ENCODE results near the gene NXN. TPM values are rescaled to one million over a fixed set of nuclear protein-coding genes. Genes with fewer than 3 reads are reported as not detected.
"Not testable (repeated sequence)": the region's sequence is repeated elsewhere in the genome, so short reads cannot be mapped to it uniquely, and the experiment has no call there.

NXN gene
- total RNA-seq, 1 experiment from 2014 or later = 47.1 TPM

DNA sequence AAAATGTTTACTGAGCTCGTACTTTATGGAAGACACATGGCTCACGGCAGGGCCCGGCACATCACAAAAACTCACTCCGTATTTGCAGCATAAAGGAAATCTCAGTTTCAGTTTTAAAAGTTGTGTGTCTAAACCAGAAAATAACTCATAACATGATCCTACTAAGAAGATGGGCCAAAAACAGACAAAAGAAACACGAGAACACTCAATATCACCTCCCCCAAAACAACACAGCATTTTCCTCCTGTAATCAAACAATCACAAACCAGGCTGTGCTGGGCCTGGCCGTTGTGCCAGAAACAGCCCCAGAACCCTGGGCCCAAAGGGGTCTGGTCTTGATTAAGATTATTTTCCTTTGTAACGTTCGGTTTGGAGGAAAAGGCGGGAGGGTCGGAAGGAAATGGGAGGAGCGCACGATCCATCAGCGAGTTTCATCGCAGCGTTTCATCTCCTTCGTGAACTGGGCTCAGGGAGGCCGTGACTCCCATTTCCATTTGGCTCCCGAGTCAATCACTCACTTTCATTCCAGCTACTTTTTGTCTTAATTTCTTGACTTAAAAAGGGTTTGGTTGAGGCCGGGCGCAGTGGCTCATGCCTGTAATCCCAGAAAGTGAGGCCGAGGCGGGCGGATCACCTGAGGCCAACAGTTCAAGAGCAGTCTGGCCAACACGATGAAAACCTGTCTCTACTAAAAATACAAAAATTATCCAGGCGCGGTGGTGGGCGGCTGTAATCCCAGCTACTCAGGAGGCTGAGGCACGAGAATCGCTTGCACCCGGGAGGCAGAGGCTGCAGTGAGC lies 61.4 kb downstream of the NXN start:
- no peak for DNase-seq (ENCODE audit: low spot score)

DNA sequence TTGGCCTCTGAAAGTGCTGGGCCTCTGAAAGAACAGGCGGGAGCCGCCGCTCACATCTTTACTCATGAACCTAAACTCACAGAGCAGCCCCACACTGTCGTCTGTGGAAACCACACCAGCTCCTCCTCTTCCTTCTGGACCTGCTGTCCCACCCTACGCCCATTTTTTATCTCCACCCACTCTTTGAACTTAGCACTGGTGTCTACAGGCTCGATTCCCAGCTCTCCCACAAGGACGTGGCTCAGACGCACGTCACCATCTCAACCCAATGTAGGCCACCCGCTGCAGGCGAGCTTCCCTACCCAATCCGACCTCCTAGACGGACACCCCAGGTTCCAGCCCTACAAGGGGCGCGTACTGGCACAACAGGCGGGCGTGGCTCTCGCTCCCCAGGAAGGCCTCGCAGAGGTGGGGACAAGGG lies 62.2 kb downstream of the NXN start:
- DNase-seq (ENCODE audit: low spot score) = no peak

DNA sequence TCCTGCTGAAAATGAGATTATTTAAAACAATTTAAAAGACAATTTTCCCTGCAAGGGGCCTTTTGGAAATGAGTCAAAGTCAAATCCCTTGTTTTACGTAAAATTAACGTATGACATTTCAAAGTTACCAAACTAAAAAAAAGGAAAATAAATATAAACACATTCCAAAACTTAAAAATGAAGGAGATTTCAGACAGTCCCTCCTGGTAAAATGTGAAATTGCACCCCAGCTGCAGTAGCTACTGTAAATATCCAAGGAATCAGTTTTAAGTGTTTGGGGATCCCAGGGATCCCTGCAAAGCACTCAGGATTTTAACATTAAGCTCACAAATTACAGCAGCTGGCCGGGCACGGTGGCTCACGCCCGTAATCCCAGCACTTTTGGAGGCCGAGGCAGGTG lies 63.3 kb downstream of the NXN start:
- no peak for DNase-seq (ENCODE audit: low spot score)

DNA sequence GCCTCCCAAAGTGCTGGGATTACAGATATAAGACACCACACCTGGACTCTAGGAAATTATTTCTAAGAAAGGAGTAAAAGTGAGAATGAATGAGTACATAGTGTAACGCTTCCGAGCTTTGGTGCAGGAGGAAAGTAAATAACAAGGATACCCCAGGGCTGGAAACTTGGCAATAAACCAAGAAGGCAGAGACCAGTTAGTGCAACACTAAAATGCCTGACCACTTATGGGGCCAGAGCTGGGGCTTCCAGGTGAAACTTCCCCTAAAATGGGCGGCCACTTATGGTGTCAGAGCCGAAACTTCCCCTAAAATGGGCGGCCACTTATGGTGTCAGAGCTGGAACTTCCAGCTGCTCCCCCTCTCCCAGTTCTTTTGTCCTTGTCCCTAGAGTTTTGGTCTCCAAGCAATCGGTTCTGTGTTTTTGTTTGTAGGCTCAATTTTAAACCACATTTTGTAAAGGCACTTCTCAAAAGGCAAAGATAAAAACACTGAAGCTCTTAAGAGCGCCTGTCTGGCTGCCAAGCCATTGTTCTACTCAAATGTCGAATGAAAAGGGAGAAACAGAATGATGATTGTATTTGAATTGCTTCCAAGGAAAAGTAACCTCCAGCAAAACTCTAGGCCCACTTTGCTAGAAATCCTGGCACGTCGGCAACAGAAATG lies 63.9 kb downstream of the NXN start:
- no peak for DNase-seq (ENCODE audit: low spot score)

DNA sequence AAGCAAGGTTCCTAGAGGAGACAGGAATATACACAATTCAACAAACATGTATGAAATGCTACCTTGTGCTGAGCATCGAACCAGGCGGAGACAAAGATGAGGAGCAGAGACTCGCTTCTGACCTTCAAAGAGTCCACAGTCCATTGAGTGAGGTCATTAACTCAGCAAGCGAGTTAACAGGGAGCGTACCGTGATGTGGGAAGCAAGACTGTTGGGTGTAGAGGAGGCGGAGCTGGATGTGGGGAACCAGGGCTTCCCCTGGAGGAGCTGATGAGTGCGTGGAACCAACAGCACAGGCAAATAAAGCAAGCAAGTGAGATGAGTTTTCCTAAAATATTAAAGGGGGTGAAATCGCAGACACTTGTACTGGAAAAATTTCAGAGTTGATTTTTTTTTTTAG lies 65.0 kb downstream of the NXN start:
- no peak for DNase-seq (ENCODE audit: low spot score)

DNA sequence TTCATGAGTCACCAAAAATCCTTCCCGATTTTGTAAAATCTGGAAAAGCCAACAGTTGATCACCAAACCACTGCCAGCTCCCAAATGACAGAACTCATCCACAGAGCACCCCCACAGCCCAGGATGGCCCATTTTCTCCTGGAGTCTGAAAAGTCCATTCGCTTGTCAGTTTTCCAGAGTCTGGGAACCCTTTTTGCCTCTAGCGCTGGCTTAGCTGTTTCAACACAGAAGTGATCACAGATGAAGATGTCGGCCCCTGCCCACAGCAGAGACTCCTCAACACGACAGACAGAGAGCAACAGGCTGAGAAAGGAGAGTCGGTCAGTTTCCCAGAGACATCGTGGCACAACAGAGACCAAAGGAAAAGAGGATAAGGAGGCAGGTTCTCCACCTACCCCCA lies 66.4 kb downstream of the NXN start:
- no peak for DNase-seq (ENCODE audit: low spot score)

DNA sequence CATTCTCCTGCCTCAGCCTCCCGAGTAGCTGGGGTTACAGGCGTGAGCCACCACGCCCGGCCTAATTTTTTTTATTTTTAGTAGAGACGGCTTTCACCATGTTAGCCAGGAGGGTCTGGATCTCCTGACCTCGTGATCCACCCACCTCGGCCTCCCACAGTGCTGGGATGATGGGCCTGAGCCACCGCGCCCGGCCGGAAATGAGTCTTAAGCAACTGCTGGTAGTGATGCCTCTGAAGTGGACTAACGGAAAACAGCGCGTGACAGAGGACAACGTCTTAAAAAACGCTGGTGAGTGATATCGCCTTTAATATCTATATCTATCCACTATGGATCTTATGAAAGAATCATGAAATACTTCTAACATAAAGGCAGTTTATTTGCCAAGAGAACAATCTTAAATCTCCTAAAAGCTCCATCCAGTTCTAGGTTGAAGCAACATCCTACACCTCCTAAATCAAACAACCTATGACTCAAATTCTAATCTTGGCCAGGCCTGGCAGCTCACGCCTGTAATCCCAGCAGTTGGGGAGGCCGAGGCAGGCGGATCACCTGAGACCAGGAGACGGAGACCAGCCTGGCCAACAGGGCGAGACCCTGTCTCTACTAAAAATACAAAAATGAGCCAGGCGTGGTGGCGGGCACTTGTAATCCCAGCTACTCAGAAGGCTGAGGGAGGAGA lies 69.8 kb downstream of the NXN start:
- DNase-seq (ENCODE audit: low spot score) = no peak

DNA sequence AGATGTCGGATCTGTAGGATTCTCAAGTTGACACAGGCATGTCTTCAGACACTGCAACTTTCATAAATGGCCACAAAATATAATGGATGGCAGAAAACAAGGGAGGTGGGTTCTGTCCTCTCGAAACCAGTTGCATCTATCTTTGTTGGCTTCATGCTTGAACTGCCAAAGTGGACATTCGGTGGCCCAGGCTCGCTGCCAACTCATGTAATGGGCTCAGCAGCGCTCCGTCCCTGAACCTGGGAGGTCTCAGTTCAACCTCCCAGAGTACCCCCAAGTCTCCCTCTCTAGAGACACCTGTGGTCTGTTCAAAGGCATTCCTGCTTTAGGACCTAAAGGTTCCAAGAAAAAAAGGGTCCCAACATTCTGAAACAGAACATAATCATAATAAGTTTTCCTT lies 71.9 kb downstream of the NXN start:
- no peak for DNase-seq (ENCODE audit: low spot score)

DNA sequence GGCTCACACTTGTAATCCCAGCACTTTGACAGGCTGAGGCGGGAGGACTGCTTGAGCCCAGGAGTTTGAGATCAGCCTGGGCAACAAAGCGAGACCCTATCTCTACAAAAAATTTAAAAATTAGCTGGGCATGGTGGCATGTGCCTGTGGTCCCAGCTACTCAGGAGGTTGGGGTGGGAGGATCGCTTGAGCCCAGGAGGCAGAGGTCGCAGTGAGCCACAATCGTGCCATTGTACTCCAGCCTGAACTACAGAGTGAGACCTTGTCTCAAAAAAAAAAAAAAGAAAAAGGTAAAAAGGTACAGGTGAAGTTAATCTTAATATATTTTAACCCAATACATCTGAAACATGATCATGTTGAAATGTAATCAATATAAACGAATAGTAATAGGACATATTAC lies 73.9 kb downstream of the NXN start:
- DNase-seq (ENCODE audit: low spot score) = not testable (repeated sequence)

DNA sequence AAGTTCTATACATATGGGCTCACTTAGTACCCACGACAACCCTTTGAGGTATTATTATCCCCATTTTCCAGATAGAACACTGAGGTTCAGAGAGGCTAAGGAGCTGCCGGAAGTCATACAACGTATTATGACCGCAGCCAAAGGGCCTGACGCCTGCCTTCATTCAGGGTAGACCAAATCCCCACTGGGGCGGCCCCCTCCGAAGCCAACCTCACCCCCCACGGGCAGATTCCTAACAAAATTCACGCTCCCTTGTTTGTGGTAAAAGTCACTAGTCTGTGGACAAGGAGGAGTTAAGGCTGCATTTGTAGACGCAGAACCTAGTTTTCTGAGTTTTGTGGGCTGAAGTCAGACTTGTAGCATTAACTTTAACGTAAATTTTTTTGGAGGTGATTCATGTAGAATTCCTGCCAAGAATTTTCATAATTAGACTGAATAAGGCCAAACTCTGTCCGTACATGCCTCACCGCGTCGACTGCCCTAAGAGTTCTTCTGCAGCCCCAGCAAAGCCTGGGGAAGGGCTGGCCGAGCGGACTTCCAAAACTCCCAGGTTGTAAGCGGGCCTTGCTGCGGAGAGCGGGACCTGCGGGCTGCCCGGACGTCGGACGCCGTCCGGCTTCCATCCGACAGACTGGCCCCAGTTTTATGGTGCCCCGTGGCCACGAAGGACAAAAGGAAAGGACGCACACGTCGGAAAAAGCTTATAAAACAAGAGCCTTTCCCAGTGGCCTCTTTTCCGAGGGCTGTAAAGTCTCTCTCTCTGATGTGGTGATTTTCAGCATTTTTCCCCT lies 75.7 kb downstream of the NXN start:
- peak; percentile 65 for DNase-seq (ENCODE audit: low spot score)

DNA sequence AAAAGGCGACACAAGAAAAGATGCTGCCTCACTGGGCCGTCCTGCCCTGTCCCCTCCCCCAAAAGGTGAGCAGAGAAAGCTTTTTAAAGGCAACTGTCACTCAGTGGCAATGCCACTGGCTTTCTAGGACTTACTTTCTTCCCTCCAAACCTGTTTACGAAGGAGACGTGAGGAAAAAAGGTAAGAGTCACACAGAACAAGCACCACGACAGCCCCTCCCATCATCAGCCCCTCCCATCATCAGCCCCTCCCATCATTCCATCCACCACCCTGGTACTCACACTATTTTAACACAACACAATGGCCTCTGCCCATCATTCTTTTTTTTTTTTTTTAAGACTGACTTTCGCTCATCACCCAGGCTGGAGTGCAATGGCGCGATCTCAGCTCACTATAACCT lies 77.1 kb downstream of the NXN start:
- DNase-seq (ENCODE audit: low spot score) = no peak

DNA sequence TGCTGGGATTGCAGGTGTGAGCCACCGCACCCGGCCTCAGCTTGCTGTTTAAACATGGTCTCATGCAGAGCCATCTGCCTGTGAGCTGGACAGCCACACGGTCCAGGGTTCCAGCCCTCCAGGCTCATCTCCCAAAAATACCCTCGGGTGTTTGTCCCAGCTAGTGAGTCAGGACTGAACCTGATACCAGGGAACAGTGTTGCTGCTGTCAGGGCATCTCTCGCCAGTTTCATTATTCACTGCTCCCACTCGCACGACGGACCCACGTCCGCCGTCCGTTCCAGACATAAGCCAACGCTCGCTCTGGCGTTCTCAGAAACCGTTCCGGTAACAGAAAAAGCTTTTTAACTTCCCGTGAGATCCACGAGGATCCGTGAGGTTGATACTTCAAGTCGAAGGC lies 77.6 kb downstream of the NXN start:
- no peak for DNase-seq (ENCODE audit: low spot score)

DNA sequence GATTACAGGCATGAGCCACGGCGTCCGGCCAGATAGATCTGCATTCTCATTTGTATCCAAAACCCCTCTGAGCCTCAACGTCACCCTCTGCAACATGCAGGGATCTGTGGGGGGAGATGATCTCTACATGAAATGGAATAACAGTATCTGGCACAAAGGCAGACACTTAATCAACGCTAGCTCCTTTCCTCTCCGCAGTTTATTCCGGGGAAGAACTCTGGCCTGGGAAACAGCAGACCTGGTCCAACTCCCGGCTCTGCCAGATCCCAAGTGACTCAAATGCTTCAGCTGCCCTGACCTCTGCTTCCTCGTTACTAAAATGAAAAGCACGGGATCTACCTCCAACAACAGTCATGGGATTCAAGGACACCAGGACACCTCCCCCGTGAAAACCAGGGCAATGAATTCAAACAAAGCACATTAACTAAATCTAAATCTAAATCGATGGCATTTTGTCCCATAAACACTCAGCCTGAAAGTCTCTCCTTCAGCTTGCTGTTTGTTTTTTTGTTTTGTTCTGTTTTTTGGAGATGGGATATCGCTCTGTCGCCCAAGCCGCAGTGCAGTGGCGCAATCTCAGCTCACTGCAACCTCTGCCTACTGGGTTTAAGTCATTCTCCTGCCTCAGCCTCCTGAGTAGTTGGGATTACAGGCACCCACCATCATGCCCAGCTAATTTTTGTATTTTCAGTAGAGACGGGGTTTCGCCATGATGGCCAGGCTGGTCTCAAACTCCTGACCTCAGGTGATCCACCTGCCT lies 78.2 kb downstream of the NXN start:
- no peak for DNase-seq (ENCODE audit: low spot score)

DNA sequence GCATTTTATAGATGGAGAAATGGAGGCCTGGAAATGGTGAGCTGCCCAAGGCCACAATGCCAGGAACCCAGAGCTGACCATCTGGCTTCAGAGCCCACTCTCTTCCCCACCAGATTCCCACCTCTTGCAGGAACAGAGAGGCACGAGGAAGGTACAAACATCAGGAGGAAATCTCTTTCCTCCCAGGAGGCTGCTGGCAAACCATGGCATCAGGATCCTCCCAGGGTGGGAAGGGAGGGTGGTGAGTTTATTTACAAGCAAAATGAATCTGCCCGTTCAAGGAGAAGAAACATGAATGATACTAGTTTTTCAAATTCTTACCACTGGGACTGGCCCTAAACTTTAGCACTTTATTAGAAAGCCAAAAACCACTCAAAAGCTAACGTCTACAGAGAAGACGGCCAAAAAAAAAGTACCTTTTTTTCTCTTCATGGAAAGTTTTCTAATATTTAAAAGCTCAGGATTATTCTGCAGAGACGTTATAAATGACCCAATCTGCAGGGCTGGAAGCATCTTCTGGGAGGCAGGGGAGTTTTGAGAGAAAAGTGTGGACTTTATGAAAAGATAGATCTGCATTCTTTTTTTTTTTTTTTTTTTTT lies 79.1 kb downstream of the NXN start:
- no peak for DNase-seq (ENCODE audit: low spot score)

DNA sequence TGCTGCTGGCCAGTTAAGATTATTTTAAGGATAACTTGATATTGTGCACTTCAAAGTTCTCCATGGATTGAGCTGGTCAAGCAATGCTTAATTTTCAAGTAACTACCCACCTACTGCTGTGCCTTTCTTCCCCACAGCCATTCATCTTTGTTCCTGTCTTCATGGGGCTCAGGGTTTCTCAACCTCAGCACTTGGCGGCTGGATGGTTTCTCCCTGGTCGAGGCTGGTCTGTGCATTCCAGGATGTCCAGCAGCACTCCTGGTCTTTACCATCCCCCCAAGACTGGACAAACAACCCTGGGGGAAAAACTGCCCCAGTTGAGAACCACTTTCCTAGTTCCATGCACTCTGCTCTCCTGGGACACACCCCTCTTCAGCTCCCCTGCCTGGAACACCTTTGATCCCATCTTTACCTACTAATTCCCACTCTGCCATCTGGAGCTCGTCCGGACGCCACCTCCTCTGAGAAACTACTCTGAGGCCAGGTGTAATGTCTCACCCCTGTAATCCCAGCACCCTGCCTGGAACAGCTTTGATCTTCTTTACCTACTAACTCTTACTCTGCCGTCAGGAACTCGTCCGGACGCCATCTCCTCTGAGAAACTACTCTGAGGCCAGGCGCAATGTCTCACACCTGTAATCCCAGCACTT lies 81.5 kb downstream of the NXN start:
- DNase-seq (ENCODE audit: low spot score) = no peak

DNA sequence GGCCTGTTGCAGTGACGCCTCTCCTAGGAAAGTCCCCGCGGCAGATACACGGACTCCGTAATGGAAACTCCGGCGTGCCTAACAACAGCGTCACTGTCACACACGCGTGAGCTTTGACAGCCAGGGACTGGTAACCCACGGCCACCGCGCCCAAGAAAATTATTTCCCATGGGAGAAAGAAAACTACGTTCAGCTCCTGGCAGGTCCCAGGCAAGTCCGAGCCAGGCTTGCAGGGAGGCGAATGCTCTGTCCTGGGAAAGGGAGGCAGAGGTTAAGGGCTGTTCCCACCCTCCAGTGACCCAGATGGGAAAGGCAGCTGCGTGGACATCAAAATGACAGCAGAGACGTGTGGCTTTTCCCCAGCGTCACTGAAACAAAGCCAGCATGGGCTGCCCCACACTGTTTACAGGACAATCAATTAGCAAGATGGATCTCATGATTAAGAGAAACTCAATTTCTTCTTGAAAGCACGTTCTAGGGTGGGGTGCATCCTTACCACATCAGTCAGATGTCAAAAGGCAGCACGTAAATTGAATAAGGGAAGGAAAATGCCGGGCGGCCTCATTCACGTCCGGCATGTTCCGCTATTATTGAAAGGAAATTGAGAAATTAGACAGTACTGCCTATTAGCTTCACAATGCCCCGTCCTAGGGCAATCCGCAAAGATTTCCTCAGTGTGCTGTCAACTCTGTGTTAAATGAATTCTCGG lies 82.5 kb downstream of the NXN start:
- DNase-seq (ENCODE audit: low spot score) = no peak

DNA sequence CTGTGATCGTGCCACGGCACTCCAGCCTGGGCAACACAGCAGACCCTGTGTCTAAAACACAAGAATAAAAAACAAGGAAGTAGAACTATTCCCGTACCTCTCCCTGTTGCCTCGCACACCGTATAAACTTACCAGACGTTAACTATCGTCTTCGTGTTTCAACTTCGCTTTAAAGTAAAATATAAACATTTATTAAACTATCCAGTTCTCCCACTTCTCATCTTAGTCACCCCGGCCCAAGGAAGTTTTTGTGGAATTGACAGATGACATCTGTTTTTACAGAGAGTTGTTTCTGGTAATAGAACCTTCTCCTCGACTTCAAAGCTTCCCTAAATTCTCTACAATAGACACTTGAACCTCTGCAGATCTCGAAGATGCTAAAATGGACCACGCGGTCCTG lies 83.1 kb downstream of the NXN start:
- no peak for DNase-seq (ENCODE audit: low spot score)

DNA sequence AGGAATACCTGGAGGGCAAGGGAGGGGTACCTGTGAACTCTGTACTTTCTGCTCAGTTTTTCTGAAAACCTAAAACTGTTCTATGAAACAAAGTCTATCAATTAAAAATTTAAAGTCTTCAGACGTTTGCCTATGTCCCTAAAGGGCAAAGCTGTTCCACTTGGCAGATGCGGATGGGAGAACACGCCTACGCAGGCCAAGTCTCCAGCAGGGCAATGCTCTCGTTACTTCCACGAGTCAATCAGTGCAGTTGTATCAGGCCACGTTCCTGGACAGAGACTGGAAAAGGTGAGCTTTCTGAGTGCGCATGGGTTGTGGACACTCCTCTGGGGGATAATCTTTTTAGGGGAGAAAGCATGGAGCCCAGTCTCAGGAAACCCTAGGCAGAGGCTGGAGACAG lies 86.6 kb downstream of the NXN start:
- DNase-seq (ENCODE audit: low spot score) = no peak

DNA sequence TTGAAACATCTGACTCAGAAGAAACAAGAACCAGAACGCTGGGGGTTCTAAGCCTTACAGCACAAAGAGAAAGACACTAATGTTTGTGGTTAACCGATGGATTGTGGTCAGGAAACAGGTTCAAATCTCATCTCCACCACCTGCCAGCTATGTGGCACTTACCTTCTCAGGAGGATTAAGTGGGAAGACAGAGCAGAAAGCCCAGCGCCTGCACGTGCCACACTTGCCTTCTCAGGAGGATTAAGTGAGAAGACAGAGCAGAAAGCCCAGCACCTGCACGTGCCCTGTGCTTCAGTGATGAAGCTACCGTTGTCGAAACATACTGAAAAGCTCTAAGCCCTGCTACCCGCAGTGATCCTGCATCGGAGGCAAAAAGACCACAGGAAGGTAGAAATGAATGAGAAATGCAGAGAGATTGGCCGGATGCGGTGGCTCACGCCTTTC lies 90.6 kb downstream of the NXN start:
- no peak for DNase-seq (ENCODE audit: low spot score)
